GM12878 (cell line): ENCODE results near the gene RPAP3. TPM values are rescaled to one million over a fixed set of nuclear protein-coding genes. Genes with fewer than 3 reads are reported as not detected.

ENCODE experiments used
- ATAC-seq: fragments of 200-7000 bp; cut with Tn5 transposase; 3 replicates; pipeline ENCODE4 v1.9.1; 2020; ENCODE audit warnings: mild to moderate bottlenecking, moderate library complexity
- BruUV-seq: library from RNA; stranded (reverse); fragments of 400-500 nt; replicated peaks from 2 replicates; lab custom pipeline; 2021; lab: Mats Ljungman, UMichigan
- CTCF ChIA-PET: fragments of 300-600 bp; sonication (Branson Sonifier 250); formaldehyde crosslinking; extraction: SDS; loops from one replicate; lab custom pipeline; 2021; ENCODE audit warnings: inconsistent platforms; lab: Yijun Ruan, JAX
- POLR2A ChIA-PET: fragments of 350-600 bp; formaldehyde crosslinking; extraction: SDS; loops from one replicate; lab custom pipeline; 2021; ENCODE audit warnings: inconsistent platforms; lab: Charles Lee
- RAD21 ChIA-PET: fragments of 300-600 bp; sonication (Branson Sonifier 250); formaldehyde crosslinking; loops from one replicate; lab custom pipeline; 2023; ENCODE audit warnings: antibody characterized with exemption; ENCODE audit not compliant: unreplicated experiment; lab: Charles Lee
- SMC1A ChIA-PET: fragments of 300-600 bp; sonication (Branson Sonifier 250); formaldehyde crosslinking; loops from one replicate; lab custom pipeline; 2023; ENCODE audit not compliant: unreplicated experiment, uncharacterized antibody; lab: Charles Lee
- DNase-seq: peaks from one replicate; pipeline ENCODE4 v3.0.0-alpha.2; 2011; ENCODE audit warnings: low read depth, low spot score
- FAIRE-seq: peaks from 3 replicates; lab custom pipeline; 2011; peaks lifted over from hg19 to GRCh38; lab: Jason Lieb, UNC
- H2AFZ ChIP-seq: 2 replicates; pipeline ENCODE4 v1.6.0; 2011; ENCODE audit warnings: low read depth, low read length, control low read depth; ENCODE audit not compliant: control insufficient read depth
- H3K27ac ChIP-seq: 2 replicates; pipeline ENCODE4 v1.5.1; 2011; ENCODE audit warnings: control low read depth; ENCODE audit not compliant: control insufficient read depth, insufficient read depth
- H3K27me3 ChIP-seq, 2 experiments: replicated peaks in 1 of 2; 2 replicates each; pipeline versions ENCODE4 v1.6.0 to v1.6.1; 2011; ENCODE audit warnings: low read length in 1 of 2; ENCODE audit not compliant: control insufficient read depth in 2 of 2, insufficient read depth in 2 of 2
- H3K36me3 ChIP-seq, 2 experiments: 2 replicates each; pipeline ENCODE4 v1.5.1; 2011; ENCODE audit warnings: low read length in 1 of 2; ENCODE audit not compliant: control insufficient read depth in 2 of 2, insufficient read depth in 2 of 2
- H3K4me1 ChIP-seq: 2 replicates; pipeline ENCODE4 v1.6.1; 2011; ENCODE audit warnings: mild to moderate bottlenecking, low read length, moderate library complexity, mixed read lengths; ENCODE audit not compliant: control insufficient read depth, insufficient read depth
- H3K4me2 ChIP-seq: 2 replicates; pipeline ENCODE4 v1.6.0; 2011; ENCODE audit warnings: control low read depth; ENCODE audit not compliant: control insufficient read depth, insufficient read depth
- H3K4me3 ChIP-seq: fragments of 200-600 bp; sonication (generic); 2 replicates; pipeline ENCODE4 v1.5.1; 2016
- H3K79me2 ChIP-seq: 2 replicates; pipeline ENCODE4 v1.6.0; 2011; ENCODE audit warnings: low read length; ENCODE audit not compliant: control insufficient read depth, insufficient read depth
- H3K9ac ChIP-seq: 2 replicates; pipeline ENCODE4 v1.8.0; 2011; ENCODE audit warnings: low read length, control low read depth, mixed read lengths; ENCODE audit not compliant: control insufficient read depth, insufficient read depth
- H3K9me3 ChIP-seq: replicated peaks from 3 replicates; pipeline ENCODE4 v1.5.1; 2011; ENCODE audit warnings: mild to moderate bottlenecking, low read length; ENCODE audit not compliant: control insufficient read depth, insufficient read depth
- H4K20me1 ChIP-seq: 2 replicates; pipeline ENCODE4 v1.6.0; 2011; ENCODE audit not compliant: control insufficient read depth, insufficient read depth
- CBFB ChIP-seq: IDR thresholded peaks from 2 replicates; pipeline ENCODE4 v1.6.1; 2016; ENCODE audit warnings: antibody characterized with exemption, low read depth
- EED ChIP-seq: sonication (generic); IDR thresholded peaks from 2 replicates; pipeline ENCODE4 v1.6.1; 2016; ENCODE audit warnings: antibody characterized with exemption, low read depth
- FOS ChIP-seq: IDR thresholded peaks from 3 replicates; pipeline ENCODE4 v1.6.1; 2011; ENCODE audit warnings: borderline replicate concordance; ENCODE audit not compliant: insufficient read length; ENCODE audit errors: extremely low read depth
- HDAC2 ChIP-seq: fragments of 200-600 bp; sonication (generic); IDR thresholded peaks from 2 replicates; pipeline ENCODE4 v1.6.1; 2017
- MTA3 ChIP-seq: IDR thresholded peaks from 2 replicates; pipeline ENCODE4 v1.6.1; 2012; ENCODE audit warnings: low read length, inconsistent platforms, borderline replicate concordance
- NR2C1 ChIP-seq: fragments of 450-650 bp; IDR thresholded peaks from 2 replicates; pipeline ENCODE4 v1.6.1; 2017; ENCODE audit warnings: antibody characterized with exemption, mild to moderate bottlenecking, moderate library complexity
- RBBP5 ChIP-seq: fragments of 200-600 bp; sonication (generic); conservative IDR thresholded peaks from 2 replicates; pipeline ENCODE4 v1.6.1; 2016
- RFX5 ChIP-seq: IDR thresholded peaks from 2 replicates; pipeline ENCODE4 v1.6.1; 2011; ENCODE audit warnings: low read depth, low read length, improper control_type of control experiment
- SP1 ChIP-seq: IDR thresholded peaks from one replicate; pipeline ENCODE4 v1.6.1; 2011; ENCODE audit warnings: low read depth, low read length
- ZBED1 ChIP-seq: IDR thresholded peaks from 2 replicates; pipeline ENCODE4 v1.6.1; 2016; ENCODE audit warnings: borderline replicate concordance
- ZNF24 ChIP-seq: fragments of 450-650 bp; IDR thresholded peaks from 2 replicates; pipeline ENCODE4 v1.6.1; 2017; ENCODE audit warnings: antibody characterized with exemption, mild to moderate bottlenecking
- in situ Hi-C: fragments of 300-500 bp; cut with MboI; formaldehyde crosslinking; loops from 9 replicates; pipeline ENCODE4 v1.14.3; 2018; ENCODE audit warnings: mixed read lengths
- intact Hi-C: fragments of 100-400 bp; cut with micrococcal nuclease; formaldehyde crosslinking; loops from one replicate; pipeline ENCODE4 v1.14.2; 2022; ENCODE audit not compliant: unreplicated experiment
- polyA plus RNA-seq, 11 experiments: library from polyadenylated mRNA; depleted of rRNA in 4 of 11; unstranded in 6 of 11; stranded (reverse) in 5 of 11; fragments of >200 nt; fragmentation: Nextera tagmentation in 4 of 11; fragmentation: Illumina TruSeq in 1 of 11; extraction: Ambion mirVana in 4 of 11; extraction: Trizol in 1 of 11; gene quantifications; 1 replicate in 1 of 11; 2 replicates in 10 of 11; pipeline versions ENCODE4 v1.2.1 to v1.2.3, GENCODE V29; 2011 to 2016; ENCODE audit warnings: inconsistent platforms in 2 of 11, missing spikeins in 2 of 11, low read depth in 1 of 11
- total RNA-seq, 4 experiments: library from RNA; depleted of rRNA in 3 of 4; stranded (reverse); fragments of >200 nt in 3 of 4; fragmentation: Illumina TruSeq in 1 of 4; extraction: Trizol in 1 of 4; gene quantifications; 2 replicates each; pipeline versions ENCODE4 v1.2.1 to v1.2.3, GENCODE V29; 2013 to 2021
- TF ChIP-seq, protein P1 (sequence below): fragments of 450-650 bp; IDR thresholded peaks from 2 replicates; pipeline ENCODE4 v1.6.1; 2017; ENCODE audit warnings: mild to moderate bottlenecking, low read depth, inconsistent platforms; ENCODE audit not compliant: poor library complexity, severe bottlenecking
- TF ChIP-seq, protein P2 (sequence below): IDR thresholded peaks from 2 replicates; pipeline ENCODE4 v1.6.1; 2012; ENCODE audit warnings: low read depth, low read length, improper control_type of control experiment
- TF ChIP-seq, protein P3 (sequence below): fragments of 450-650 bp; formaldehyde crosslinking; IDR thresholded peaks from 2 replicates; pipeline ENCODE4 v1.4.0; 2020; ENCODE audit warnings: mild to moderate bottlenecking, moderate library complexity
- TF ChIP-seq, protein P4 (sequence below): IDR thresholded peaks from 2 replicates; pipeline ENCODE4 v1.6.1; 2011; ENCODE audit warnings: low read depth, low read length, improper control_type of control experiment, borderline replicate concordance
- TF ChIP-seq, protein P5 (sequence below): IDR thresholded peaks from 2 replicates; pipeline ENCODE4 v1.6.1; 2012; ENCODE audit warnings: low read length, inconsistent platforms

The RPAP3 gene
- total and polyA plus RNA-seq, 10 of the 15 experiments (the other 5 are each of a cell fraction or from before 2014, with no cell fraction given), result 14.1 to 50.6 (median 28.4) TPM

DNA sequence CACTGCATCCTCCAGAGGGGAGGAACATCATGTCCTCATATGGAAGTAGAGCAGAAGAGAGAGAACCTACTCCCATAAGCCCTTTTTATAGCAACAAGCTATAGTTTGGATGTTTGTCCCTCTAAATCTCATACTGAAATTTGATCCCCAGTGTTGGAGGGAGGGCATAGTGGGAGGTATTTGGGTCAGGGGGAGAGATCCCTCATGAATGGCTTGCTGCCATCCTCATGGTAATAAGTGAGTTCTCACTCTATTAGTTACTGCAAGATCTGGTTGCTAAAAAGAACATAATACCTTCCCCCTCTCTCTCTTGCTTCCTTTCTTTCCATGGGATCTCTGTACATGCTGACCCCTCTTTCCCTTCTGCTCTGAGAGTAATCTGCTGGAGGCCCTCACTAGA lies 93.9 kb downstream of the RPAP3 start:
- no peak overlapping the region for H2AFZ ChIP-seq
- H4K20me1 ChIP-seq, result no peaks in the 10 kb centered on the region
- peaks cover 5% of the 10 kb centered on the region; the same call in 1 of the 3 replicates for H3K9me3 ChIP-seq
- H3K4me1 ChIP-seq, result no peaks in the 10 kb centered on the region
- no peak for FAIRE-seq
- SMC1A ChIA-PET, result no interaction called here
- H3K4me3 ChIP-seq, result no peak overlapping the region
- intact Hi-C loops (no loop called here), in situ Hi-C loops (no loop called here)
- H3K27me3 ChIP-seq, result no peaks in the 10 kb centered on the region
- CTCF ChIA-PET, result interaction anchor here (0.6 to 1.8 kb wide), 3 partner anchors 18 to 39 kb away, joined by 3 to 4 read pairs (median 3); no protein-coding TSS in a partner anchor
- H3K36me3 ChIP-seq, result no peaks in the 10 kb centered on the region
- no peak overlapping the region for H3K27ac ChIP-seq
- H3K4me2 ChIP-seq, result no peak overlapping the region
- H3K9ac ChIP-seq, result no peak overlapping the region
- POLR2A ChIA-PET, result no interaction called here
- RAD21 ChIA-PET, result no interaction called here
- DNase-seq, result no peak
- BruUV-seq, result no TSS peak
- ATAC-seq, result no peak
- no peaks in the 10 kb centered on the region for H3K79me2 ChIP-seq
- no peak for TF ChIP-seq EED
- no peak for TF ChIP-seq FOS
- TF ChIP-seq RBBP5, result no peak
- no peak for TF ChIP-seq SP1
- TF ChIP-seq ZNF24, result no peak
- TF ChIP-seq HDAC2, result no peak
- TF ChIP-seq ZBED1, result no peak
- TF ChIP-seq, protein P1, sequence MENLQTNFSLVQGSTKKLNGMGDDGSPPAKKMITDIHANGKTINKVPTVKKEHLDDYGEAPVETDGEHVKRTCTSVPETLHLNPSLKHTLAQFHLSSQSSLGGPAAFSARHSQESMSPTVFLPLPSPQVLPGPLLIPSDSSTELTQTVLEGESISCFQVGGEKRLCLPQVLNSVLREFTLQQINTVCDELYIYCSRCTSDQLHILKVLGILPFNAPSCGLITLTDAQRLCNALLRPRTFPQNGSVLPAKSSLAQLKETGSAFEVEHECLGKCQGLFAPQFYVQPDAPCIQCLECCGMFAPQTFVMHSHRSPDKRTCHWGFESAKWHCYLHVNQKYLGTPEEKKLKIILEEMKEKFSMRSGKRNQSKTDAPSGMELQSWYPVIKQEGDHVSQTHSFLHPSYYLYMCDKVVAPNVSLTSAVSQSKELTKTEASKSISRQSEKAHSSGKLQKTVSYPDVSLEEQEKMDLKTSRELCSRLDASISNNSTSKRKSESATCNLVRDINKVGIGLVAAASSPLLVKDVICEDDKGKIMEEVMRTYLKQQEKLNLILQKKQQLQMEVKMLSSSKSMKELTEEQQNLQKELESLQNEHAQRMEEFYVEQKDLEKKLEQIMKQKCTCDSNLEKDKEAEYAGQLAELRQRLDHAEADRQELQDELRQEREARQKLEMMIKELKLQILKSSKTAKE, result no peak
- TF ChIP-seq, protein P2, sequence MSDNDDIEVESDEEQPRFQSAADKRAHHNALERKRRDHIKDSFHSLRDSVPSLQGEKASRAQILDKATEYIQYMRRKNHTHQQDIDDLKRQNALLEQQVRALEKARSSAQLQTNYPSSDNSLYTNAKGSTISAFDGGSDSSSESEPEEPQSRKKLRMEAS, result no peak
- no peak for TF ChIP-seq MTA3
- TF ChIP-seq, protein P3, sequence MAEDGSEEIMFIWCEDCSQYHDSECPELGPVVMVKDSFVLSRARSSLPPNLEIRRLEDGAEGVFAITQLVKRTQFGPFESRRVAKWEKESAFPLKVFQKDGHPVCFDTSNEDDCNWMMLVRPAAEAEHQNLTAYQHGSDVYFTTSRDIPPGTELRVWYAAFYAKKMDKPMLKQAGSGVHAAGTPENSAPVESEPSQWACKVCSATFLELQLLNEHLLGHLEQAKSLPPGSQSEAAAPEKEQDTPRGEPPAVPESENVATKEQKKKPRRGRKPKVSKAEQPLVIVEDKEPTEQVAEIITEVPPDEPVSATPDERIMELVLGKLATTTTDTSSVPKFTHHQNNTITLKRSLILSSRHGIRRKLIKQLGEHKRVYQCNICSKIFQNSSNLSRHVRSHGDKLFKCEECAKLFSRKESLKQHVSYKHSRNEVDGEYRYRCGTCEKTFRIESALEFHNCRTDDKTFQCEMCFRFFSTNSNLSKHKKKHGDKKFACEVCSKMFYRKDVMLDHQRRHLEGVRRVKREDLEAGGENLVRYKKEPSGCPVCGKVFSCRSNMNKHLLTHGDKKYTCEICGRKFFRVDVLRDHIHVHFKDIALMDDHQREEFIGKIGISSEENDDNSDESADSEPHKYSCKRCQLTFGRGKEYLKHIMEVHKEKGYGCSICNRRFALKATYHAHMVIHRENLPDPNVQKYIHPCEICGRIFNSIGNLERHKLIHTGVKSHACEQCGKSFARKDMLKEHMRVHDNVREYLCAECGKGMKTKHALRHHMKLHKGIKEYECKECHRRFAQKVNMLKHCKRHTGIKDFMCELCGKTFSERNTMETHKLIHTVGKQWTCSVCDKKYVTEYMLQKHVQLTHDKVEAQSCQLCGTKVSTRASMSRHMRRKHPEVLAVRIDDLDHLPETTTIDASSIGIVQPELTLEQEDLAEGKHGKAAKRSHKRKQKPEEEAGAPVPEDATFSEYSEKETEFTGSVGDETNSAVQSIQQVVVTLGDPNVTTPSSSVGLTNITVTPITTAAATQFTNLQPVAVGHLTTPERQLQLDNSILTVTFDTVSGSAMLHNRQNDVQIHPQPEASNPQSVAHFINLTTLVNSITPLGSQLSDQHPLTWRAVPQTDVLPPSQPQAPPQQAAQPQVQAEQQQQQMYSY (CRISPR knock-in tag), result no peak
- TF ChIP-seq NR2C1, result no peak
- TF ChIP-seq CBFB, result no peak
- no peak for TF ChIP-seq RFX5
- TF ChIP-seq, protein P4, sequence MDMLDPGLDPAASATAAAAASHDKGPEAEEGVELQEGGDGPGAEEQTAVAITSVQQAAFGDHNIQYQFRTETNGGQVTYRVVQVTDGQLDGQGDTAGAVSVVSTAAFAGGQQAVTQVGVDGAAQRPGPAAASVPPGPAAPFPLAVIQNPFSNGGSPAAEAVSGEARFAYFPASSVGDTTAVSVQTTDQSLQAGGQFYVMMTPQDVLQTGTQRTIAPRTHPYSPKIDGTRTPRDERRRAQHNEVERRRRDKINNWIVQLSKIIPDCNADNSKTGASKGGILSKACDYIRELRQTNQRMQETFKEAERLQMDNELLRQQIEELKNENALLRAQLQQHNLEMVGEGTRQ, result no peak
- TF ChIP-seq, protein P5, sequence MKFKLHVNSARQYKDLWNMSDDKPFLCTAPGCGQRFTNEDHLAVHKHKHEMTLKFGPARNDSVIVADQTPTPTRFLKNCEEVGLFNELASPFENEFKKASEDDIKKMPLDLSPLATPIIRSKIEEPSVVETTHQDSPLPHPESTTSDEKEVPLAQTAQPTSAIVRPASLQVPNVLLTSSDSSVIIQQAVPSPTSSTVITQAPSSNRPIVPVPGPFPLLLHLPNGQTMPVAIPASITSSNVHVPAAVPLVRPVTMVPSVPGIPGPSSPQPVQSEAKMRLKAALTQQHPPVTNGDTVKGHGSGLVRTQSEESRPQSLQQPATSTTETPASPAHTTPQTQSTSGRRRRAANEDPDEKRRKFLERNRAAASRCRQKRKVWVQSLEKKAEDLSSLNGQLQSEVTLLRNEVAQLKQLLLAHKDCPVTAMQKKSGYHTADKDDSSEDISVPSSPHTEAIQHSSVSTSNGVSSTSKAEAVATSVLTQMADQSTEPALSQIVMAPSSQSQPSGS, result no peak
